Cortex of kidney (tissue), 1 donor: ENCODE results near the gene ITFG2.

Experiments used
- DNase-seq: peaks from one replicate; lab custom pipeline; 2025; lab: John Stamatoyannopoulos, UW

Gene ITFG2

DNA sequence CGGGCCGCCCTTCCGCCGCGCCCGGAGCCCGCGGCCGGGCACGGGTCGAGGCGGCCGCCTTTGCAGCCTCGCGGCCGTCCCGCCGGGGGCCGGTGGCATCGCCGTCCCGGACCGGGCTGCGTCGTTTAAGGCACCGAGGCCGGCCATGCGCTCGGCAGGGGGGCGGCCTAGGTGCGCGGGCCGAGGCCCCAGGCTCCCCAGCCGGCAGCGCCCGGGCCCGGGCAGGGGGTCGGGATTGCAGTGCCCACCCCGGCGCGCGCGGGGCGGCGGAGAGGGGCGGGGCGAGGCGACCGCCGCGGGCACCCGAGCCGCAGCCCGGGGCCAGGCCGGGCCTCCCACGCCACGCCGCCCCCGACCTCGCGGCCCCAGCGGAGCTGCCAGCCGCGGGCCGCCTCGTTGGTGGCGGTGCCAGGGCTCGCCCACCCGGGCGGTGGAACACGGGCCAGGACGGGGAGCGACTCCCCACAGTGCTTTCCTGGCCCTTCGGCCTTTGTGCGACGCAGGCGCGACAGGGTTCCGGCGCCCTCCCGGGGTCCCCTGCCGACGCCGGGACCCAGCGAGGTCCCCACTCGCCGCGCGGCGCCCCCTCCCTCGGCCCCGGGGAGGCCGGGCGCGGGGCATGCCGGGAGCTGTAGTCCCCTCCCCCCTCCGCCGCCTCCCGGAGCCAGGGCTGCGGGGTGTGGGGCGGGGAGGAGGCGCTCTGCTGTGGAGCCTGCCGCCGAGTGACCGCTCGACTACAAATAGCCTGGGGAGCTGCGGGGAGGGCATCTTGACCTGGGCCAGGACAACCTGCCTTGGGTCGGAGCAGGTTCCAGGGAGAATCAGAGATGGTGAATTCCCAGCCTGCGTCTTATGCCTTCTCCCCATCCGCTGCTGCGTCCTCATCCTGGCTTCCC, 16.9 kb upstream of the ITFG2 start:
- no peak for DNase-seq

DNA sequence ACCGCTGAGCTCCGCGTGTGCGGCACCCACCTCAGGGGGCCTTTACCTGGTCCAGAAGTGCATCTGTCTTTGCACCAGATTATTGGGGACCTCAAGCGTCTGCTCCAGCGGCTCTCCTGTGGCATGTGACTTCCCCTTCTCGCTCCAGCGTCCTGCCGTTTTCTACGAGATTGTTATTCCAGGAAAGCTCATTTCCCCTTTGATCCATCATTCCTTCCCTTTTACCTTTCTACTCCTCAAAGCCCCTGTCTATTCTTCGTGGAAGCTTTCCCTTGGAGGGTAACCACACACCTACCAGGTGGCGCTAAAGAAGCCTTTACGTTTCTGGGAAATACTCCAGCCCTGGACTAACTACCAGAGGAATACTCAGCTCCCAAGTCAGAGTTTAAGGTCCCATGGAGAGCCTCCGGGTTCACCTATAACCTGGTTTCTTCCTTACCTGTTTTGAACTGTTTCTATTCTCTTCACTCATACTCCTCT, 16.2 kb upstream of the ITFG2 start:
- DNase-seq: no peak

DNA sequence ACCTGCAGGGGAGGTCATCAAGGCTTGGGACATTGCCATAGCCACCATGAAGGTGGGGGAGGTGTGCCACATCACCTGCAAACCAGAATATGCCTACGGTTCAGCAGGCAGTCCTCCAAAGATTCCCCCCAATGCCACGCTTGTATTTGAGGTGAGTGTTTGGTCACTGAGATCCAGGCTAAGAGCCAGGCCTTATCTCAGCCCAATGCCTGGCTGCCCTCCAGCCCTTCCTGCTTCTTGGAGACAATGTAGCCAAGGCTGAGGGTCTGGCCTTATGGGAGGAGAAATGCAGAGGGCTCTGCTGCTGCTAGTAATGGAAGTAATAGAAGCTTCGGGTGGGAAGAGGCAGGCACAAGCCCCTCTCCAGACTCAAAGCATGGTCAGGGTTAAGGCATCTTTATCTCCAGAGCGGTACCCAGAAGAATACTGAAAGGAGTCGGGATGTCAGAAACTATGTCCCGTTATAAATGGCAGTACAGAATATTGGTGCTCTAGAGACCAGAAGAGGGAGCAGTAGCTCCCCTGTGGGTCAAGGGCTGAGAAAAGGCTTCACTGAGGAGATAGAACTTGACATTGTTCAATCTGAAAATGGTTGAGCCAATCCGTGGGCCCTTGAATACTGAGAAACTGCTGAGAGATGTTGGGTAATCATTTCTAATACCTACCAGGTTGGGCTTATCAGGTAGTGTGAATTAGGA, 14.6 kb upstream of the ITFG2 start:
- DNase-seq: no peak

DNA sequence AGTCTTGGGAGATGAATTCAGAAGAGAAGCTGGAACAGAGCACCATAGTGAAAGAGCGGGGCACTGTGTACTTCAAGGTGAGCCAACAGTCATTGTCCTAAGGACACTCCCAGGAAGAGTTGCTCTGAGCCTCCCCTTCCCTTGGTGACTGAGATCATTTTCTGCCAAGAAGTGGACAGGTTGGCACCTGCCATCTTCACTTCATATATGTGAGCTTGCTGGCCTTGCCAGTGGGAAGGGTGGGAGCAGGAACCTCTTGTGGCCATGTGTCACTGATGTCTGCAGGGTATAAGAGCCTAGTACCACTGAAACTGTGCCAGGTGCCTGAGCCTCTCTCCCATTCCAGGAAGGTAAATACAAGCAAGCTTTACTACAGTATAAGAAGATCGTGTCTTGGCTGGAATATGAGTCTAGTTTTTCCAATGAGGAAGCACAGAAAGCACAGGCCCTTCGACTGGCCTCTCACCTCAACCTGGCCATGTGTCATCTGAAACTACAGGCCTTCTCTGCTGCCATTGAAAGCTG, 12.4 kb upstream of the ITFG2 start:
- DNase-seq: no peak

DNA sequence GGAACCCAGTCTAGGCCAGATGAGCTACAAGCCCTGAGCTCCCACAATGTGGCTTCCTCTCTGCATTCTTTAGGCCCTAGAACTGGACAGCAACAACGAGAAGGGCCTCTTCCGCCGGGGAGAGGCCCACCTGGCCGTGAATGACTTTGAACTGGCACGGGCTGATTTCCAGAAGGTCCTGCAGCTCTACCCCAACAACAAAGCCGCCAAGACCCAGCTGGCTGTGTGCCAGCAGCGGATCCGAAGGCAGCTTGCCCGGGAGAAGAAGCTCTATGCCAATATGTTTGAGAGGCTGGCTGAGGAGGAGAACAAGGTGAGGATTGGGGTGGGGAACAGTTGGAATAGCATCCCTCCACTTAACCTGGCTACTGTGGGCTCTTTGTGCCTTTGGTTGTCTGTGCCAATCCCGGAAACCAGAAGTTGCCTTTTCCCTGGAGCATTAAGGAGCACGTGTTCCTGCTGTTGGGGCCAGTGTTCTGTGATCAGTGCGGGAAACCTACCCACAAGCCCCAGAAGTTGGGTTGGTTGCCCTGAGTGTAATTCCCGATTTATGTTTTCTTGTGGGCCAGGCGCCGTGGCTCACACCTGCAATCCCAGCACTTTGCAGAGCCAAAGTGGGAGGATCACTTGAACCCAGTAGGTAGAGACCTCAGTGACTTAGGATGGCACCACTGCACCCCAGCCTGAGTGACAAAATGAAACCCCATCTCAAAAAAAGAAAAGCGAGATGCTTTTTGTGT, 11.3 kb upstream of the ITFG2 start:
- DNase-seq: no peak

DNA sequence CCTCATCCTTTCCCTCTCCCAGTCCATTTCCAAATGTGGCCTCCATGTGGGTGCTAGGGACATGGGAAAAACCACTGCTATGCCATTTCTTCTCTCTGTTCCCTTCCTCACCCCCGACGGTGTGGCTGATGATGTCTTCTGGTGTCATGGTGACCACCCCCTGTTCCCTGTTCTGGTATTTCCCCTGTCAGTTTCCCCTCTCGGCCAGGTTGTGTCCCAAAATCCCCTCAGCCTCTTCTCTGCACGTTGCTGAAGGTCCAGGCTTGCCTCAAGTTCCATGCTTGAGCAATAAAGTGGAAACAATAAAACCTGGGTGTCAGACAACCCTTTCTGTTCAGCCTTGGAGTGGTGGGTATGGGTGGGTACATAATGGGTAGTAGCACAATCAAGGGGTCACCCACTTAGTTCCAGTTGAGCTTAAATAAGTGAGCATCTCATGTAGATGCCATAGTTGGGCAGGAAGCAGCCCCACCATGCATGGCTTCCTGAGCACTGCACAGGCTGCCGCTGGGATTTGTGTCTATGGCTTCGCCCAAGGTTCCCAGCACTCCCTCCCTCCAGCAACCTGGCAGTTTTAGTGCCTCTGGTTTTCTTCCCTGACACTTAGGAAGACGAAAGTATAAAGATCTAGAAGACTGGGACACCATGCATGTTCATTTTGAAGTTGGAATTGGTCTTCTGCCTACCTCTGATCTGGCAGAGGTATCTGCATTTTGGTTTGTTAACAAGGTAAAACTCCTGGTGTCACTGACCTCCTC, 8.7 kb upstream of the ITFG2 start:
- no peak for DNase-seq

DNA sequence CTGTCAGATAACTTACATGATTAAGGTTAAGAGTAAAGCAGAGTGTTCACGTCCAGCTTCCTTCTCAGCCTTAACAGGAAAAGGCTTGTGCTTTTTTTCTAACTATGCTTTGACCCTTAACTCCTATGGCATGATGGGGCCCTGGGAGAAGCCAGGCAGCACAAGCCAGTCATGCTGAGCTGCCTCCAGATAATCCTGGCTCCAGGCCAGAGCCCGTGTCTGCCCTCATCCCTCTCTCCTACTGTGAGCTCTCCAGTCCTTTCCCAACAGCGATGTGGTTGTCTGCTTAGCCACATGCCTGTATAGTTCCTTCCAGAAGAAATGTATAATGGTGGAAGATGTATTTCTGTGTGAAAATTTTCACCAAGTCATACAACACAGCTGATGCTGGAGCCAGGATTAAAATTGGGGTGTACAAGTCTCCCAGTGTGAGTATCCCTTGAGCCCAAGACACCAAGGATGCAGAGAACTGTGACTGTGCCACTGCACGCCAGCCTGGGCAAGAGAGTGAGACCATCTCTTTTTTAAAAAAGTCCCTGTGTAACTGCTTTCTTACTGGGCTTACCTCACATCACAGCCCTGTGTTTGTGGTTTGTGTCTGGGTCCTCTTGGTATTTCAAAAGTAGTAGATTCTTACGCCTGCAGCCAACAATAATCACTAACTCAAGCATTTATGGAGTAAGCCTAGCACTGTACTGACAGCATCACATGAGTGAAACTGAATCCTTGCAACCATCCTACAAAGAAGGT, 7.9 kb upstream of the ITFG2 start:
- DNase-seq: no peak

DNA sequence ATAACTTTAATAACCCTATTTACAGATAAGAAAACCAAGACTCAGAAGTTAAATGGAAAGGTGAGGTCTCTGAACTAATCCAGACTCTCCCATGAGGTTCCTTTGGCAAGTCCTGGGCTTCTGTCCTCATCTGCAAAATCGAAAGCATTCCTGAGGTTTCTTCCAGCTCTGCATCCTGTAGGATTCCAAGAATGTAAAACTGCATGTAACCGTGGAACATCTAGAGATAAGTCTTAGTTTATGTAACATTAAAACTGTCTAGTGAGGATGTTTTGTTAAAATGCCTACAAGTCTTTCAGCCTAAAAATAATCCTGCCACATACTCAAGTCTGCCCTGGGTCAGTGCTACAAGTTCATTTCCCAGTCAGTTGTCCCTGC, 7.3 kb upstream of the ITFG2 start:
- no peak for DNase-seq

DNA sequence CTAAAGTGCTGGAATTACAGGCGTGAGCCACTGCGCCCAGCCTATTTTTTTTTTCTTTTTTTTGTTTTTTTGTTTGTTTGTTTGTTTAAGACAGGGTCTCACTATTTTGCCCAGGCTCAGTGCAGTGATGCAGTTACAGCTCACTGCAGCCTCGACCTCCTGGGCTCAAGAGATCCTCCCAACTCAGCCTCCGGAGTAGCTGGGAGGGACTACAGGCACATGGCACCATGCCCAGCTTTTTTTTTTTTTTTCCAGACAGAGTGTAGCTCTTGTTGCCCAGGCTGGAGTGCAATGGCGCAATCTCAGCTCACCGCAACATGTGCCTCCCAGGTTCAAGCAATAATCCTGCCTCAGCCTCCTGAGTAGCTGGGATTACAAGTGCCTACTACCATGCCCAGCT, 5.8 kb upstream of the ITFG2 start:
- DNase-seq: no peak

DNA sequence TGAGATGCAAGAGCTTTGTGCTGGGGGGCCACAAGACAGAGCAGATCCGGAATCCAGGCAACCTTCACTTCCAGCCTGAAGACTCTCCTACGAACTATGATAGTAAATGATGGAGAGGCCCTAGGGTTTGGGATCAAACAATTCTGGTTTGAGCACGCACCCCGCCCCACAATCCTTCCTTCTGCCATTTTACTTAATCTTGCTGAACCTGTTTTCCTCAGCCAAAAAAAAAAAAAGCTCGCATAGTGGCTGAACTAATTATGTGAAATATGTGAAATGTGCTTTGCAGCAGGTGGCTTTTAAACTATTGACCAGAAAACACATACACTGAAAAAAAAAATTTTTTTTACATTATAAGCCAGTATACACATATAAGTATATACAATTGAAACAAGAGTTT, 667 bp upstream of the ITFG2 start:
- no peak for DNase-seq

DNA sequence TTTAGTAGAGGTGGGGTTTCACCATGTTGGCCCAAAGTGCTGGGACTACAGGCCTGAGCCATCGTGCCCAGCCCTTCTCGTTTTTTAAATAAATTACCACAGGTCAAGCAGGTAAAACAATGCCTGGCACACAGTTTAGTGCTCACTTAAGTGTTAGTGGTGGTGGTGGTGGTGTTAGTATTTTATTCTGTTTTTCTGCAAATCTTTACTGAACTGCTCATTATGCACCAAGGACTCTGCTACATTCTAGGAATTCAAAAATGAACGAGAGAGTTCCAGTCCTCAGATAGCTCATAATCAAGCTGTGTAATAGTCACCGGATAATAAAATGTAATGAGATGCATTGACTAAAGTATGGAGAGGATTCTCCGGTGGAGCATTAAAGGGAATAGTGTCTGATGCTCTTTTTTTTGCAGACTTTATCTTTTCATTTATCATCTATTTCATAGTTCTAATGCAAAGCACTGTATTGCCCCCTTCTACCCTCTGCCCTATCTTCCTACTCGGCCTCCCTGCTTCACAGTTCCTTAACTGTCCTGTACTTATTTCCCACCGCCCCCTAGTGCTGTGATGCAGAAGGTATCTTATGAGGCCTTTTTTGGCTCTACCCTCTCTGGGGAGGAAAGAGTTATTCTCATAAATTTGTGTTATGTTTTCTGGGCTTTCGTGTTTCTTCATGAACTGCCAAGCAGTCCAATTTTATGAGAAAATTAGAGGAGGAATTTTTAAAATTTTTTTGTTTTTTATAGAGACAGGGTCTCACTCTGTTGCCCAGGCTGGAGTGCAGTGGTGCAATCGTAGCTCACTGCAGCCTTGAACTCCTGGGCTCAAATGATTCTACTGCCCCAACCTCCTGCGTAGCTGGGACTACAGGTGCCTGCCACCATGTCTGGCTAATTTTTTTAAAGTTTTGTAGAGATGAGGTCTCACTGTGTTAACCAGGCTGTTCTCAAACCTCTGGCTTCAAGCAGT, 1.0 kb downstream of the ITFG2 start:
- no peak for DNase-seq

DNA sequence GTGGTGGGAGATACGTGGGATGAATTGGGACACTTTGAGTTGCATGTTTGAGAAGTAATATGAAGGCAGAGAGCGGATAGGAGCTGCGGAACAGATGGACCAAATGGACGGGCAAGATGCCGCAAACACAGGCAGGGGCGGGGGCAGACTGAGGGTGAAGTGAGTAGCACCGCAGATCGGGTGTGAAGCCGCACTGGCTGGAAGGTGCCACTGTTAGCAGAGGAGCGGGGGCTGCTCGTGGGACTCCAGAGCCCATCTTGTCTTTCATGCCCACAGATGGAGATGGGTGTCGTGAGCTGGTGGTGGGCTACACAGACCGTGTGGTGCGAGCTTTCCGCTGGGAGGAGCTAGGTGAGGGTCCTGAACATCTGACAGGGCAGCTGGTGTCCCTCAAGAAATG, 7.3 kb downstream of the ITFG2 start:
- no peak for DNase-seq

DNA sequence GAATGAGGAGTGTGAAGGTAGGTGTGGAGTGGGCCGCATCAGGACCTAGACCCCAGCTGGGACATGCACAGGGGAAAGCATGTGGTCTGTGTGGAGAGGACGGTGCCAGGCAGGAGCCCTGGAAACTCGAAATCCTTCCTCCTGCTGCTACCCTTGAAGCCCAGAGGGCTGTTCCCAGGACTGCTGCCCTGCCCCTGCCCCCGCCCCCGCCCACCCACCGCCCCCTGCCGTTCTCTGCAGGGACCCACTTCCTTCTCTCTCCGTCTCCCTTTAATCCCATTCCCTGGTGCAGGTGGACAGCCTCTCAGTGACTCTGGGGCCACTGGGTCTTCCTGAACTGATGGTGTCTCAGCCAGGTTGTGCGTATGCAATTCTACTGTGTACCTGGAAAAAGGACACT, 8.0 kb downstream of the ITFG2 start:
- no peak for DNase-seq

DNA sequence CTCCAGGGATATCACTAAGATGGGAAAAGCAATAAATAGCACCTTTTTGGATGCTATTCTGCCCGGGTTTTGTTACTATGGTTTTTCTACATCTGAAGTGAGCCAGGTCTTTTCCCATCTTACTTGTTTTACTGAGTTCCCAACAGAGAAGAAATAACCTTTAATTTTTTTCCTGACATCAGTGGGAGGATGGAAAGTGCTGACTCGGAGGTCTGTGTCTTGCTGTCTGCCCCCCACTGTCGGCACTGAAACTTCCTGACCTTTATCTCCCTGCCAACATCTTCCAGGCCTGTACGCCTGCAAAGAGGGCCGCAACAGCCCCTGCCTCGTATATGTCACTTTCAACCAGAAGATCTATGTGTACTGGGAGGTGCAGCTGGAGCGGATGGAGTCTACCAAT, 11.0 kb downstream of the ITFG2 start:
- DNase-seq: no peak

DNA sequence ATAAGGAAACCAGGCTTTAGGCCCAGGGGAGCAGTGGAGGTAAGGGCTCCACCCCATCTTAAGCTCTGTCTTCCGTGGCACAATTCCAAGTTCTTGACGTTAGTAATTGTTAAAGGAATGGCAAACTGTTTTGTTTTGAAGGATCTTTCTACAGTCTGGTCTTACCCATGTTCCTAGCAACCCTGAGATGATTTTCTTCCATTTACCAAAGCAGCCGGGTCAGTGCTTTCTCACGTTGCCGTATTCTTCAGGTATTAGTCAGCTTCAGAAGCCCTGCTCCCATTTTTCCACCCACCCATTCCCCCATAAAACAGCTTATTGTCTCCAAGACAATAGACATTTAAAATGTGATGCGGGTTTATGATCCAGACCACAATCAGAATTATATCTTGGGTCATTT, 12.1 kb downstream of the ITFG2 start:
- DNase-seq: no peak

DNA sequence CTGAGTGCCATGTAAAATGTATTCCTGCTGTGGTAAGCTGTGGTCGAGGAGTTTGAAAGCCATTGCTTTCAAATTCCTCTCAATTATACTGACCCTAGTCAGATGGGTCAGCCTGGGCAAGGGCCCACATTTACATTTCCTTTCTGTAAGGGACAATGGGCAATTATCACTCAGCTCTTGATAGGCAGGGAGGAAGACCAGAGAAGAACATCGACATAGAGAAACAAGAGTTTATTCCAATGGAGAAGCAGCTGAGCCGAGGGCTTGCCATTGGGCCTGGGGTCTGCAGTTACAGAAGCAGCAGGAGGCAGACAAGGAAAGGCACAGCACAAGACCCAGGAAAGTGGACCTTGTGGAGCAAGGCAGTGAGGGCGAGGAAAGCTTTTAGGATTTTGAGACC, 12.7 kb downstream of the ITFG2 start:
- no peak for DNase-seq

DNA sequence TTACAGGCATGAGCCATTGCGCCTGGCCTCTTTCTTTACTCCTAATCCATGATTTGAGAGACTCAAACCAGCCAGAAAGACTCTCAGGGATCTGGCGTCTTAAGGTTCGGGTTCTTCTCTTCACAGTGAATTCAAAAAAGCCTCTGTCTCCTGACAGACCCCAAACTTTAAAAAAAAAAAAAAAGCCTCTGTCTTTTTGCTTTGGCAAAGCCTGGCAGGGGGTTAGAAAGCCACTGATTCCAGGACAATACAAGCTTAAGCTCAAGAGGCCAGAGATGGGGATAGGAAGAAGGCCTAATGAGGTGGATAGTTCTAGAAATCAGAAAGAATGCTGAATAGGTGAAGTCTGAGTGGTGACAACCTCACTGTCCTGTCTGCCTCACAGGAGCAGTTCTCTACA, 13.6 kb downstream of the ITFG2 start:
- DNase-seq: no peak

DNA sequence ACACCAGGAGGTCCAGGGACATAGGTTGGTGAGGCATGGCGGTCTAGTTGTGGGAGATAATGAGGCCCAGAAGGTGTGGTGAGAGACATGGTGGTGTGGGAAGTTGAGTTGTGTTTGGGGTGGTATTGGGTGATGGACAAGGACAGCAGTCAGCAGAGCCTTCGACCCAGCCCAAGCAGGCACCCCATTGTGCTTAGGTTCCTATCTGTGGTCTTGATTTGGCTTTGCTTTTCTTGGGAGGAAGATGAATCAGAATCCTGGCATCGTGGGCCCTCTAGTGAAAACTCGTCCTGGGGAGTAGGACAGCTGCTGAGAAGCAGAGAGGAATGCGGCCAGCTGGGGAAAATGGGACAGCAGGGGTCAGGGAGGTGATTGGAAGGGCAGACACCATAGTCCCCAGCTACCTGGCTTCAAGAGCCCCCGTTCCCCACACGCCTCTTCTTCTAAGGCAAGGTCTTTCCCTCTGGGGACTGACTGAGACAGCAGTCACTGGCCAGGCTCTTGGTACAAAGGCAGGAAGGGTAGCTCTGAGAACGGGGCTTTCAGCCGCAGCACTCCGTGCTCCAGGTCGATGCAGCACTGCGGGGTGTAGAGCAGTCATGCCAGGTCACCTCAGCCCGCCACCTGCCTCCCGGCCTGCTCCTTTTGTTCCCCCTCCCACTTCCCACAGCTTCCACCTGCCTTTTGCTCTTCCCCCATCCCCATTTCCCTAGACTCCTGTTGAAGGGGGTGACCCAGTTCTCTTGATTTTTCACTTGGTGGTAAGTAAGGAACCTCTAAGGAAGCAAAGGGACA, 14.4 kb downstream of the ITFG2 start:
- DNase-seq: no peak

DNA sequence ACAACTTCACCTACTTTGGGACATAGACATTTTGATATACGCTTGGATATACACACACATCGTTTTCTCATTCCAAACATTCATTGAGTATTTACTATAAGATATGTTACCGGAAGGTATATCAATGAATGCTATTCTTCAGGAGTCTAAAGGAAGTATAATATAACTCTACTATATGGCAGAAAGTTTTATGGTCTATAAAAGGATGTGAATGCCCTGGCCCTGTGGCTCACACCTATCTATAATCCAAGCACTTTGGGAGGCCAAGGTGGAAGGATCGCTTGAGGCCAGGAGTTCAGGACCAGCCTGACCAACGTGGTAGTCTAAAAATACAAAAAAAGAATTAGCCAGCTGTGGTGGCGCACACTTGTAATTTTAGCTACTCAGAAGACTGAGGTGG, 16.8 kb downstream of the ITFG2 start:
- DNase-seq: no peak
